ENCODE results near the gene MT1A. TPM values are rescaled to one million over a fixed set of nuclear protein-coding genes. Genes with fewer than 3 reads are reported as not detected.

MT1A gene
- total and polyA plus RNA-seq, 4 donors: not detected

Other genes starting within 250 kb of the MT1A start
- 100 to 1,000 TPM; 122 to 239 TPM for gene AMFR, start 213.1 kb upstream of the MT1A start, total RNA-seq
- 100 to 1,000 TPM; 124 to 133 TPM for gene AMFR, start 213.1 kb upstream of the MT1A start, polyA plus RNA-seq (ENCODE audit: insufficient read length in 2 of 2)
- 100 to 1,000 TPM in 1 of 2 donors, 10 to 100 TPM in 1; 96.8 to 151 TPM for gene NUDT21, start 187.3 kb upstream of the MT1A start, total RNA-seq
- 100 to 1,000 TPM in 1 of 2 donors, 10 to 100 TPM in 1; 79.7 to 103 TPM for gene NUDT21, start 187.3 kb upstream of the MT1A start, polyA plus RNA-seq (ENCODE audit: insufficient read length in 2 of 2)
- 10 to 100 TPM; 45.5 to 56.3 TPM for gene OGFOD1, start 187.1 kb upstream of the MT1A start, total RNA-seq
- 10 to 100 TPM; 35.1 to 39.7 TPM for gene OGFOD1, start 187.1 kb upstream of the MT1A start, polyA plus RNA-seq (ENCODE audit: insufficient read length in 2 of 2)
- gene BBS2, start 118.6 kb upstream of the MT1A start, total RNA-seq: 100 to 1,000 TPM; 126 to 132 TPM
- gene BBS2, start 118.6 kb upstream of the MT1A start, polyA plus RNA-seq (ENCODE audit: insufficient read length in 2 of 2): 100 to 1,000 TPM in 1 of 2 donors, 10 to 100 TPM in 1; 94.8 to 101 TPM
- not detected for gene MT4, start 73.6 kb upstream of the MT1A start, total RNA-seq
- gene MT4, start 73.6 kb upstream of the MT1A start, polyA plus RNA-seq (ENCODE audit: insufficient read length in 2 of 2): not detected
- 10 to 100 TPM; 32.5 to 74.1 TPM for gene MT3, start 49.1 kb upstream of the MT1A start, total RNA-seq
- gene MT3, start 49.1 kb upstream of the MT1A start, polyA plus RNA-seq (ENCODE audit: insufficient read length in 2 of 2): 100 to 1,000 TPM; 297 to 363 TPM
- 10 to 100 TPM in 1 of 2 donors, 1 to 10 TPM in 1; 5.6 to 22.2 TPM for gene MT2A, start 30.1 kb upstream of the MT1A start, total RNA-seq
- 10 to 100 TPM; 64.6 to 97.9 TPM for gene MT2A, start 30.1 kb upstream of the MT1A start, polyA plus RNA-seq (ENCODE audit: insufficient read length in 2 of 2)
- gene MT1E, start 12.9 kb upstream of the MT1A start, total RNA-seq: 10 to 100 TPM; 29.5 to 37.0 TPM
- 10 to 100 TPM; 38.0 to 55.8 TPM for gene MT1E, start 12.9 kb upstream of the MT1A start, polyA plus RNA-seq (ENCODE audit: insufficient read length in 2 of 2)
- gene MT1M, start 6.0 kb upstream of the MT1A start, total RNA-seq: 1 to 10 TPM; 4.0 to 4.3 TPM
- gene MT1M, start 6.0 kb upstream of the MT1A start, polyA plus RNA-seq (ENCODE audit: insufficient read length in 2 of 2): 10 to 100 TPM in 1 of 2 donors, 1 to 10 TPM in 1; 6.6 to 10.5 TPM
- gene MT1B, start 13.2 kb downstream of the MT1A start, total RNA-seq: not detected
- gene MT1B, start 13.2 kb downstream of the MT1A start, polyA plus RNA-seq (ENCODE audit: insufficient read length in 2 of 2): 1 to 10 TPM in 1 of 2 donors, not detected in 1; 1.1 TPM
- gene MT1F, start 19.3 kb downstream of the MT1A start, total RNA-seq: 1 to 10 TPM; 3.6 to 4.5 TPM
- gene MT1F, start 19.3 kb downstream of the MT1A start, polyA plus RNA-seq (ENCODE audit: insufficient read length in 2 of 2): 10 to 100 TPM; 21.4 to 31.0 TPM
- gene MT1G, start 29.4 kb downstream of the MT1A start, total RNA-seq: 1 to 10 TPM; 1.7 to 1.9 TPM
- 1 to 10 TPM; 1.8 to 3.1 TPM for gene MT1G, start 29.4 kb downstream of the MT1A start, polyA plus RNA-seq (ENCODE audit: insufficient read length in 2 of 2)
- gene MT1H, start 31.1 kb downstream of the MT1A start, total RNA-seq: 1 to 10 TPM in 1 of 2 donors, not detected in 1; 1.1 TPM
- not detected for gene MT1H, start 31.1 kb downstream of the MT1A start, polyA plus RNA-seq (ENCODE audit: insufficient read length in 2 of 2)
- 10 to 100 TPM; 15.0 to 31.3 TPM for gene MT1X, start 43.8 kb downstream of the MT1A start, total RNA-seq
- 10 to 100 TPM; 20.7 to 29.1 TPM for gene MT1X, start 43.8 kb downstream of the MT1A start, polyA plus RNA-seq (ENCODE audit: insufficient read length in 2 of 2)
- 100 to 1,000 TPM; 103 to 128 TPM for gene NUP93, start 91.5 kb downstream of the MT1A start, total RNA-seq
- gene NUP93, start 91.5 kb downstream of the MT1A start, polyA plus RNA-seq (ENCODE audit: insufficient read length in 2 of 2): 100 to 1,000 TPM; 117 to 125 TPM
- under 1 TPM; 0.11 to 0.20 TPM for gene SLC12A3, start 226.5 kb downstream of the MT1A start, total RNA-seq
- gene SLC12A3, start 226.5 kb downstream of the MT1A start, polyA plus RNA-seq (ENCODE audit: insufficient read length in 2 of 2): under 1 TPM; 0.11 to 0.22 TPM

Data from spinal cord (tissue), 4 donors.